Muscle of leg (tissue), 11 donors: ENCODE measurements around the gene SPATA16. TPM values are rescaled to one million over a fixed set of nuclear protein-coding genes. Genes with fewer than 3 reads are reported as not detected.

Source experiments
- DNase-seq: peaks from one replicate; pipeline ENCODE4 v3.0.0; 2013
- H3K27ac ChIP-seq: one replicate; pipeline ENCODE4 v1.5.1; 2013; ENCODE audit warnings: mild to moderate bottlenecking, low read length, control low read depth
- H3K27me3 ChIP-seq: one replicate; pipeline ENCODE4 v1.6.1; 2013; ENCODE audit warnings: low read length; ENCODE audit not compliant: control insufficient read depth, insufficient read depth
- H3K36me3 ChIP-seq: one replicate; pipeline ENCODE4 v1.6.1; 2013; ENCODE audit warnings: low read length; ENCODE audit not compliant: control insufficient read depth, insufficient read depth
- H3K4me1 ChIP-seq: one replicate; pipeline ENCODE4 v1.6.1; 2013; ENCODE audit warnings: low read length; ENCODE audit not compliant: control insufficient read depth, insufficient read depth
- H3K4me3 ChIP-seq: one replicate; pipeline ENCODE4 v1.5.1; 2013; ENCODE audit warnings: low read length, control low read depth
- H3K9me3 ChIP-seq: replicated peaks from 2 replicates; pipeline ENCODE4 v1.6.1; 2013; ENCODE audit warnings: low read depth, low read length; ENCODE audit not compliant: control insufficient read depth
- WGBS: methylation state at CpG from one replicate; pipeline ENCODE4 v1.1.5; 2013; ENCODE audit warnings: missing lambda C conversion rate; ENCODE audit not compliant: insufficient coverage; 5-methylcytosine and 5-hydroxymethylcytosine counted together
- polyA plus RNA-seq, 8 donors: library from polyadenylated mRNA; unstranded; fragments of 120-200 nt; gene quantifications; one replicate each; pipeline versions ENCODE4 v1.2.1 to v1.2.3, GENCODE V29; 2013; ENCODE audit warnings: inconsistent platforms in 1 of 8, low replicate concordance in 1 of 8; ENCODE audit not compliant: insufficient read length in 8 of 8, insufficient read depth in 1 of 8
- total RNA-seq: library from RNA; stranded (reverse); fragments of 120-200 nt; gene quantifications from one replicate; pipeline ENCODE4 v1.2.4, GENCODE V29; 2013

SPATA16 gene
- total and polyA plus RNA-seq, 9 donors: not detected

- Histone ChIP-seq H3K4me1 (no peaks in the 10 kb centered on the region), H3K27me3 (no peaks in the 10 kb centered on the region), H3K36me3 (no peaks in the 10 kb centered on the region), H3K27ac (no peak overlapping the region), H3K9me3 (no peaks in the 10 kb centered on the region), H3K4me3 (no peak overlapping the region)
- no CpG with 5 or more reads among the region's 4 CpGs for WGBS
- DNase-seq: no peak
Measured at GRCh38 chr3:173109143-173109542, 31.9 kb downstream of the SPATA16 start.

- H3K36me3 ChIP-seq: no peaks in the 10 kb centered on the region
- no peak overlapping the region for H3K4me3 ChIP-seq
- H3K9me3 ChIP-seq: no peaks in the 10 kb centered on the region
- no CpG with 5 or more reads among the region's 1 CpG for WGBS
- H3K27me3 ChIP-seq: no peaks in the 10 kb centered on the region
- H3K4me1 ChIP-seq: no peaks in the 10 kb centered on the region
- H3K27ac ChIP-seq: no peak overlapping the region
- no peak for DNase-seq
Measured at GRCh38 chr3:173103469-173103868, 37.6 kb downstream of the SPATA16 start.

GRCh38 chr3:173098959-173099358, 42.1 kb downstream of the SPATA16 start:
- DNase-seq: no peak
- Histone ChIP-seq H3K27ac (no peak overlapping the region), H3K27me3 (no peaks in the 10 kb centered on the region), H3K4me1 (no peaks in the 10 kb centered on the region), H3K4me3 (no peak overlapping the region), H3K9me3 (no peaks in the 10 kb centered on the region), H3K36me3 (no peaks in the 10 kb centered on the region)
- WGBS: no CpG with 5 or more reads among the region's 1 CpG

- 71% methylated on average over 1 of the region's 4 CpGs for WGBS
- Histone ChIP-seq H3K27me3 (no peaks in the 10 kb centered on the region), H3K36me3 (no peaks in the 10 kb centered on the region), H3K9me3 (no peaks in the 10 kb centered on the region), H3K27ac (no peak overlapping the region), H3K4me1 (no peaks in the 10 kb centered on the region), H3K4me3 (no peak overlapping the region)
- no peak for DNase-seq
Measured at GRCh38 chr3:173096994-173097785, 43.8 kb downstream of the SPATA16 start.

GRCh38 chr3:173096140-173096539, 44.9 kb downstream of the SPATA16 start:
- Histone ChIP-seq H3K4me3 (no peak overlapping the region), H3K4me1 (no peaks in the 10 kb centered on the region), H3K27ac (no peak overlapping the region), H3K36me3 (no peaks in the 10 kb centered on the region), H3K27me3 (no peaks in the 10 kb centered on the region), H3K9me3 (no peaks in the 10 kb centered on the region)
- DNase-seq: no peak
- WGBS: no CpG with 5 or more reads among the region's 3 CpGs

GRCh38 chr3:173092038-173092437, 49.0 kb downstream of the SPATA16 start:
- Histone ChIP-seq H3K36me3 (no peaks in the 10 kb centered on the region), H3K4me1 (no peaks in the 10 kb centered on the region), H3K27me3 (no peaks in the 10 kb centered on the region), H3K4me3 (no peak overlapping the region), H3K9me3 (no peaks in the 10 kb centered on the region), H3K27ac (no peak overlapping the region)
- WGBS: no CpG with 5 or more reads among the region's 1 CpG
- DNase-seq: no peak

GRCh38 chr3:173090492-173090891, 50.5 kb downstream of the SPATA16 start:
- Histone ChIP-seq H3K36me3 (no peaks in the 10 kb centered on the region), H3K27me3 (no peaks in the 10 kb centered on the region), H3K27ac (no peak overlapping the region), H3K9me3 (no peaks in the 10 kb centered on the region), H3K4me1 (no peaks in the 10 kb centered on the region), H3K4me3 (no peak overlapping the region)
- DNase-seq: no peak
- no CpG with 5 or more reads among the region's 3 CpGs for WGBS

- no peak overlapping the region for H3K4me3 ChIP-seq
- no peaks in the 10 kb centered on the region for H3K9me3 ChIP-seq
- no peak overlapping the region for H3K27ac ChIP-seq
- no peaks in the 10 kb centered on the region for H3K27me3 ChIP-seq
- DNase-seq: no peak
- no peaks in the 10 kb centered on the region for H3K4me1 ChIP-seq
- 71% methylated on average over 5 of the region's 6 CpGs for WGBS
- H3K36me3 ChIP-seq: no peaks in the 10 kb centered on the region
Measured at GRCh38 chr3:173089283-173089682, 51.8 kb downstream of the SPATA16 start.

- peak; percentile 66 for DNase-seq
- no CpG with 5 or more reads among the region's 4 CpGs for WGBS
- H3K36me3 ChIP-seq: no peaks in the 10 kb centered on the region
Measured at GRCh38 chr3:173078525-173078924, 62.5 kb downstream of the SPATA16 start.

GRCh38 chr3:173066044-173067004, 74.7 kb downstream of the SPATA16 start:
- no peaks in the 10 kb centered on the region for H3K27me3 ChIP-seq
- H3K9me3 ChIP-seq: no peaks in the 10 kb centered on the region
- no peaks in the 10 kb centered on the region for H3K36me3 ChIP-seq
- no peak overlapping the region for H3K4me3 ChIP-seq
- peaks cover 6% of the 10 kb centered on the region for H3K4me1 ChIP-seq
- H3K27ac ChIP-seq: no peak overlapping the region
- DNase-seq: peak; percentile 37
- 43% methylated on average over 1 of the region's 4 CpGs for WGBS

More at GRCh38 chr3:173078525-173078924, 62.5 kb downstream of the SPATA16 start:
- Histone ChIP-seq H3K4me1 (no peaks in the 10 kb centered on the region), H3K27me3 (no peaks in the 10 kb centered on the region), H3K4me3 (no peak overlapping the region), H3K9me3 (no peaks in the 10 kb centered on the region), H3K27ac (peak overlapping the region; percentile 59)
